GM12892 (cell line): ENCODE data around the gene ZNF428.

Source experiments
- POLR2A ChIP-seq: IDR thresholded peaks from 2 replicates; pipeline ENCODE4 v1.6.1; 2011; ENCODE audit warnings: low read depth, low read length, control low read depth
- POLR2AphosphoS5 ChIP-seq: IDR thresholded peaks from 2 replicates; pipeline ENCODE4 v1.6.1; 2011; ENCODE audit warnings: low read depth, low read length, control low read depth

DNA sequence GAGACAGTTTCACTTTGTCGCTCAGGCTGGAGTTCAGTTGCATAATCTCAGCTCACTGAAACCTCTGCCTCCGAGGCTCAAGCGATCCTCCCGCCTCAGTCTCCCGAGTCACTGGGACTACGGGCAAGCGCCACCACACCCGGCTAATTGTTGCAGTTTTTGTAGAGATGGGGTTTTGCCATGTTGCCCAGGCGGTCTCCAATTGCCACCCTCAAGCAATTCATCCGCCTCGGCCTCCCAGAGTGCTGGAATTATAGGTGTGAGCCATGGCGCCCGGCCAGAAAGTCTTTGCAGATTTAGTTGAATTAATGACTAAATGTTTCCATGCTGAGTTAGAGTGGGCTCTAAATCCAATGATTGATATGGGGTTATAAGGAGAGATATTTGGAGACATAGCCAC is 24.8 kb upstream of the ZNF428 start:
- TF ChIP-seq POLR2AphosphoS5 (no peak), POLR2A (no peak)
